ENCODE data around the gene RSRP1.
"Not testable (repeated sequence)": the region's sequence is repeated elsewhere in the genome, so short reads cannot be mapped to it uniquely, and the experiment has no call there.

The RSRP1 gene

DNA sequence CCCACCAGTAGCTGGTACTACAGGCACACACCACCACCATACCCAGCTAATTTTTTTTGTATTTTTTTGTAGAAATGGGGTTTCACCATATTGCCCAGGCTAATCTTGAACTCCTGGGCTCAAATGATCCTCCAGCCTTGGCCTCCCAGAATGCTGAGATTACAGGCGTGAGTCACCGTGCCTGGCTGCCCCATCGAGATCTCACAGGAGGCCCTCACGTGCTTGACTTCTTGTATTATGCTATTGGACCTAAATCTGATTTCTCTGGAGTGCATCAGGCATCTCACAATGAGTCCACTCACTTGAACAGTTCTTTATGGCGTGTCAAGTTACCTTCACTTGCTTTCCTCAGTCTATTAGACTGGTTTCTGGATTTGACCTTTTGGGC, 9.3 kb upstream of the RSRP1 start:
- DNase-seq, result no peak

DNA sequence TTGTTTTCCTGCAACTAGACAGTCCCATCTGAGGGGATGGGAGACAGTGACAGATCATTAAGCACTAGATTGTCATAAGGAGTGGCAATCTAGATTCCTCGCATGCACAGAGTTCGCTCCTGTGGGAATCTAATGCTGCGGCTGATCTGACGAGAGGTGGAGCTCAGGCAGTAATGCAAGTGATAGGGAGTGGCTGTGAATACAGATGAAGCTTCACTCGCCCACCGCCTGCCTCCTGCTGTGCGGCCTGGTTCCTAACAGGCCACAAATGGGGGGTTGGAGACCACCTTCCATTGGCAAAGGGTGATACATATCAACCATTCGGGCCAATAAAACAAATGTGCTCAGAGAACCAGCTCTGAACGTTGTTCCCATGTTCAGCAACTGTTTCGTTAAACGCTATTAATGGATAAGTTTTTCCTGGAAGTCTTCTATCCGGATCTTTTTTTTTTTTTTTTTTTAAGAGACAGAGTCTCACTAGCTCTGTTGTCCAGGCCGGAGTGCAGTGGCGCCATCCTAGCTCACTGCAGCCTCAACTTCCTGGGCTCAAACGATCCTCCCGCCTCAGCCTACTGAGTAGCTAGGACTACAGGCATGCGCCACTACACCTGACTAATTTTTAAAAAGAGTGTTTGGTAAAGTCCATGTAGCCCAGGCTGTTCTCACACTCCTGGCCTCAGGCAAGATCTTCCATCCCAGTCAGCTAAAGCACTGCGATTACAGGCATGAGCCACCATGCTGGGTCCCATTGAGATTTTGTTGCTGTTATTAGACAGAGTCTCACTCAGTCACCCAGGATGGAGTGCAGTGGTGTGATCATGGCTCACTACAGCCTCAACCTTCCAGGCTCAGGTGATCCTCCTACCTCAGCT, 8.7 kb upstream of the RSRP1 start:
- no peak for DNase-seq

DNA sequence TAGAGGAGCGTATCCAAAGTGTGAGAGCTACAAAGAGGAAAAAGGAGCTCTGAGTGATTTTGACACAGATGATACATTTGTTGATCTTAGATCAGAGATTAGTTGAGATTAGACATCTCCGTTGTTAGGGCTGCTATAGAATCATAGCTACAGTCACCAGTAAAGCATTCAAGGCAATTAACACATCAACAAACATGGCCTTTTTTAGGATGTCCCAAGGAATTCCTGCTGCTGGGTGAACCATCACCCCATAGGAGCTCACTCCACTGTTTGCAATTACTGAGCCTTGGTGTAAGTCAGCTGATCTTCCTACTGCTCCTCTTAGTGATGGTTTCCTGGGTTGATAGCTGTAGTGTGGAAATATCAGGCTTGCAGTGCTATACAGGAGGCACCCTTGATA, 6.7 kb upstream of the RSRP1 start:
- DNase-seq, result no peak

DNA sequence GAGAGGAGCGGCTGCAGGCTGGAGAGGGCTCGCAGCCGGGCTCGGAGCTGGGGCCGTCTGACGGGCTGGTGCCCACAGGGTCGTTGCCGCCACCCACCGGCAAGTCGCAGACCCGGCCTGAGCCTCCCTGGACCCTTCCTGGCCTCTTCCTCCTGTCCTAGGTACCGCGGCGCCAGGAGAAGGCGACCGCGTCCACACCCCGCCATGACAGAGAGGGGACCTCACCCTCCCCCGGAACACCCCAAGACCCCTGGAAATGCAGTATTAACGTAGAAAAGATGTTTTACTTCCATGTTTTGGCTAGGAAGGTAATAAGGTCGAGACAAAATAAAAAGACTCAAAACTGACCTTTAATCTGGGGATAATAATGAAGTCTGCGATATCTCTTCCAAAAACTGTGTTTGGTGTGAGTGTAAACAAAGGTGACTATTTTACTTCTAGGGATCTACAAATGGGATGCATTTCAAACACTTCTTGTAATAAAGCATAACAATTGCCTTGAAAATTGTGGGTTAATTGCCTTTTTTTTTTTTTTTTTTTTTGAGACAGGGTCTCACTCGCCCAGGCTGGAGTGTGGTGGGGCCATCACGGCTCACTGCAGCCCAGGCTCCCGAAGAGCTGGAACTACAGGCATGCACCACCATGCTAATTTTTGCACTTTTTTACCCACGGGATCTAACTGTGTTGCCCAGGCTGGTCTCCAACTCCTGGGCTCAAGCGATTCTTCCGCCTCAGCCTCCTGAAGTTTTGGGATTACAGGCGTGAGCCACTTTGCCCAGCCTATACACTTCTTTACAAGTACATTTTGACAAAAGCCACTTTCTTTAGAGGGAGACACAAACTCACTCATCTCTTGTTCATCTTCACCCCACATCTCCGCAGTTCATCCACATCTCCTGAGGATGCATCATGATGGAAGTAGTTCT, 838 bp upstream of the RSRP1 start:
- peak; percentile 51 for DNase-seq

DNA sequence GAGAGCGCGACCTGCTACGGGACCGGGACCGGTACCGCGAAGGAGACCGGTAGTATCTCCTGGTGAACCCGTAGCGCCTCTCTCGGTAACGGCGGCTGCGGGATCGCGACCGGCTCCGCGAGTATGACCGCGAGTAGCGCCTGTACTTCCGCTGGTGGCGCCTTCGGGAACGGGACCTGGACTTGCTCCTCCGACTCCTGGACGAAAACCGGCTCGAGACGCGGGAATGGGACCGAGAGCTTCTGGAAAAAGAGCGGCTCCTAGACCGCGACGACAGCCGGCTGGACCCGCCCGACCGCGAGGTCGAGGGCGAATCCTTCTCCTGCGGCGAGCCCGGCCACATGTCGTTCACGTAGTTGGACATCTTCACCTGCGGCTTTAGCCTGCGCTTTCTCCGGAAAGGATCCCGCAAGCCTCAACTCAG, 642 bp downstream of the RSRP1 start:
- DNase-seq, result no peak

DNA sequence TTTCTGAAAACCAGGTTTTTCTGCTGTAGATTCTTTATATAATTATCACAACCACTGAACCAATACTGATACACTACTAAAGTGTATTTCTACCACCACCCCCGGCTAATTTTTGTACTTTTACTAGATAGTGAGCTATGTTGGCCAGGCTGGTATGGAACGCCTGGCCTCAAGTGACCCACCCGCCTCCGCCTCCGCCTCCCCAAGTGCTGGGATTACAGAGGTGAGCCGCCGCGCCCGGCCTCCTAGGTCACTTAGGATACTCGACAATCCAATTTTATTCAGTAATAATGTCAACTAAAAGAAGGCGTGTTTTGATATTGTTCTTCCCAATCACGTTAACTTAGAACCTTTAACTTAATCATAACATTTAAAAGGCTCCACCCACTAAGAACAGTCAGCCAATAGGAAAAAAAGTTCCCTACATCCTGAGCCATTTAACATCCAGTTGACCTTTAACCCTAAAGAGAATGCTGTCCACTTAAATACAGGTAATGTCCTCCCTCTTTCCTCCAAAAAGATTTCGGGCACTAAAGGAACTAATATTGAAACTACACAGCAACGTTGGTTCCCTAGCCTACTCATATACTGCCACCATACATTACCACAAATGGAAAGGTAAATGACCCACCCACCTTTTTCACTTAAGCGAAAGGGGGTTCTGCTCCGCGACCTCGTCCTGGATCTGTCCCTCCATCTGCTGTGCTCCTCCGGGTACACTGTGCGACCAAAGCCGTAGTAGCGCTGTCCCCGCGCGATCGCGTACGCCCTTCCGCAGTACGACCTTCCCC, 1.2 kb downstream of the RSRP1 start:
- no peak for DNase-seq

DNA sequence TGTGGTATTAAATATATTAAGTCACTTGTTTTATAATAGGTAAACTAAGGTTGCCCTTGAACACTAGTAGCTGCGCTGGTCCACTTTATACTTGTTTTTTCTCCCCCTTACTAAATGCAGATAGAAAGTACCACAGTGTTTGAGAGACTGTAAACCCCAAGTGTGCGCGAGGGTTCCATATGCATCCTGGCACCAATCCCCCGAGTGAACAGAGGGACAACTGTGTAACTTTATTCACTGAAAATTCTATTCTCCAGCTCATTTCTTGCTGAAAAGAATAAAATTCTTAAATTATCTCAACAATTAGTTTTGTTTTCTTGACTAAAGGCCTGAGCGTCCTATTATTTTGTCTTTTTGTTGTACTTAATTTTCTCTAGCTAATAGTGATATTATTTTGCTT, 1.9 kb downstream of the RSRP1 start:
- DNase-seq, result no peak

DNA sequence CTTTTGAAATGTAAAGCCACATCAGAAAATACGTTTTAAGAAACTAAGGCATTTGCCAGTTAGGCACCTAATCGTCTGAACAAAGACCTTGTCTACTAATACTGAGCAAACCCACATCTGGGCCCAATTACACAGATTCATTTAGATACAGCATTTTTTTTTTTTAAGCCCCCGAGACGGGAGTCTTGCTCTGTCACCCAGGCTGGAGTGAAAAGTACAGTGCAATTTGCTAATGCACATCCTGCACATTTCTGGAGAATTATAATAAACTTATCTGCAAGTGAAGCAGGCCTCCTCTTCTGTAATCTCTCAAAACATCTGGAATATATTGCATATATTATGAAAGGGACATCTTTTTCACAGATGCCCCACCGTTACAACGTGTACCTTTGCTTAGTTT, 3.3 kb downstream of the RSRP1 start:
- DNase-seq, result no peak

DNA sequence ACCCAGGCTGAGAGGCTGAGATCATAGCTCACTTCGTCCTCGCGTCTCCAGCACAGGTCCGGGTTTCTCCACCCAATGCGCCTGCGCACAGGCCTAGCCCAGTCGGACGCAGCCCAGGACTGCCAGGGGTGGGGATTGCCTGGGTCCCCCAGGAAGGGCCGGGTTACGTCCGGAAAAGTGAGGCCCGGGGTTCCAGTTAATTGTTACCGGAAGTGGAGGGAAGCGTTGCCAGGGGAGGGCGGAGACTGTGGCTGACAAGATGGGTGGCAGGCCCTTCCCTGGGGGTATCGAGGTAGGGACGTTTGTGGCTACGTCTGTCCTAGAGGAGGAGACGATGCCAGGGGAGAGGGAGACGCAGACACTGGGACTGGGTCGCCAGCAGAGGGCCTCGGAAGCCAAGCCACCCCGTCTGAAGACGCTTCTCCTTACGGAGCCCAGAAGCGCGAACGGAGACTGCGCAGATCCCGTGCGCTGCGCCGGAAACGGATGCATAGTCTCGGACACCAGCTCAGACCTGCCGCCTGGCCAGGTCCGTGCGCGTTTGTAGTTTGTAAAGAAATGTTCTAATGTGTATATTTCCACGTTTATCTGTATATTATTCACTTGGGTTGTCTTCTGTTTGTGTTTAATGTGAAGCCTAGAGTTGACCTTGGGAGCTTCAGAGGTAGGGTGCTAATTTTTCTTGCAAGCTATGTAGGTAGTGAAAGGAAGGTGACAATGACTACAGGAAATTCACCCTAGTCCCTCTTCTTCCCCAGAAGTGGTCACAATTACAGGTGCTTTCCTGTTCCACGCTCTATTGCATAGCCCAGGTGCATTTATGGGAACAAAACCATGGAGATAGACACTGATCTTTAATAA, 7.3 kb downstream of the RSRP1 start:
- peak; percentile 95 for DNase-seq

DNA sequence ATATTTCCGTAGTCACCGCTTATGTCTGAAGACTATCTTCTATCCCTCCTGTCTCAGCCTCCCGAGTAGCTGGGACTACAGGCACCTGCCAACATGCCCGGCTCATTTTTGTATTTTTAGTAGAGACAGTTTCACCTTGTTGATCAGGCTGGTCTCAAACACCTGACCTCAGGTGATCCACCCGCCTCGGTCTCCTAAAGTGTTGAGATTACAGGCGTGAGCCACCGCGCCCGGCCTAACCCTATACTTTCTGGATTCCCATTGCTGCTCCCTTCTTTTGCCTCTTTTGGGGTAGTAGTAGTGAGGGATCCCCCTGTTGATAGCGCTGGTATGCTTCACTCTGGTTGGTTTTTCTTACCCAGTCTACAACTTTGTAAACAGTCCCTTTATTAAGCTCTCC, 9.2 kb downstream of the RSRP1 start:
- DNase-seq, result no peak

DNA sequence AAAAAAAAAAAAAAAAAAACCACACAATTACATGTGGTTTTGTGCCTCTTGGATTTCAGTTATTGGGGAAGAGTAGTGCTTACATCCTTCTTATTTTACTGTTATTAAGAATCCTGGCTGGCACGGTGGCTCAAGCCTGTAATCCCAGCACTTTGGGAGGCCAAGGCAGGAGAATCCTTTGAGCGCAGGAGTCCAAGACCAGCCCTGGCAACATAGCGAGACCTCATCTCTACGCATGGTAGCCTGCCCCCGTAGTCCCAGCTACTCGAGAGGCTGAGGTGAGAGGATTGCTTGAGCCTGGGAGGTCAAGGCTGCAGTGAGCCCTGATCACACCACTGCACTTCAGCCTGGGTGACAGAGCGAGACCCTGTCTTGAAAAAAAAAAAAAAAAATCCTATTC, 11.0 kb downstream of the RSRP1 start:
- DNase-seq, result not testable (repeated sequence)

DNA sequence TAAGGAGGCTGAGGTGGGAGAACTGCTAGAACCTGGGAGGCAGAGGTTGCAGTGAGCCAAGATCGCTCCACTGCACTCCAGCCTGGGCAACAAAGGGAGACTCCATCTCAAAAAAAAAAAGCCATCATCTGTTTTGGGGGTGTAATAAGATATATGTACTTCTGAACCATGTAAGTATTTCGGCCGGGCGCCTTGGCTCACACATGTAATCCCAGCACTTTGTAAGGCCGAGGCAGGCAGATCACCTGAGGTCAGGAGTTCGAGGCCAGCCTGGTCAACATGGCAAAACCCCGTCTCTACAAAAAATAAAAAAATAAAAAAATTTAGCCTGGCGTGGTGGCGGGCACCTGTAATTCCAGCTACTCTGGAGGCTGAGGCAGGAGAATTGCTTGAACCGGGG, 11.8 kb downstream of the RSRP1 start:
- not testable (repeated sequence) for DNase-seq

DNA sequence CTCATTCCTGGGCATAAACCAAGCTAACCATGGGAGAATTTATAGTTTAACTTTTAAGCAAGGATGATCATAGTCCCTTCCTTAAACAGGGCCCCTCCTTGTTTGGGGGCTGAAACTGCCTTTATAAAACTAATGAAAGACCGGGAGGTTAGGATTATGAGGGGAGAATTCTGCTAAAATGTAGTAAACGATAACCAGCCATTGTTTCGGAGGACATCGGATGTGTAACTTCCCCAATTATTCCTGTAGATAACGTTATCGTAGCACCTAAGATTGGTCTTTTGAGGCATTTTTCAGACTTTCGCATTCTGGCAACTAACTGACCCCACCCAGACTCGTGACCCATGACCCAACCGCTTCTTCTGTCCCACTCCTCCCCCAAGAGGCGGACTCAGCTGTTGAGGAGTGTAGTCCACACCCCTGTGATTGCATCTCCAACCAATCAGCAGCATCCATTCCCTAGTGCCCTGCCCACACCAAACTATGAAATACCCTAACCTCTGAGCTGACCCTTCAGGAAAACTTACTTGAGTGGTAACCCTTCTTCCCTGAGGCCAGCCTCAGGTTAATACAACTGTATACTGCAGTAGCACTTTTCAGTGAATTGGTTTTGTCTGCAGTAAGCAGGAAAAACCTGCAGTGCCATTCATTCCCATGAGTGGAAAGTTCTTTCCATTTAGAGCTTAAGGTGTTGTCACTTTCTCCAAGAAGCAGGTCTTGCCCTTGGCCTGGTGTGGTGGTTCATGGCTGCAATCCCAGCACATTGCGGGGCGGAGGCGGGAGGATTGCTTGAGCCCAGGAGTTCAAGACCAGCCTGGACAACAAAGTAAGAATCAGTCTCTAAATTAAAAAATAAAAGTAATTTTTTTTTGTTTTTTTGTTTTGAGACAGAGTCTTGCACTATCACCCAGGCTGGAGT, 14.1 kb downstream of the RSRP1 start:
- peak; percentile 28 for DNase-seq

DNA sequence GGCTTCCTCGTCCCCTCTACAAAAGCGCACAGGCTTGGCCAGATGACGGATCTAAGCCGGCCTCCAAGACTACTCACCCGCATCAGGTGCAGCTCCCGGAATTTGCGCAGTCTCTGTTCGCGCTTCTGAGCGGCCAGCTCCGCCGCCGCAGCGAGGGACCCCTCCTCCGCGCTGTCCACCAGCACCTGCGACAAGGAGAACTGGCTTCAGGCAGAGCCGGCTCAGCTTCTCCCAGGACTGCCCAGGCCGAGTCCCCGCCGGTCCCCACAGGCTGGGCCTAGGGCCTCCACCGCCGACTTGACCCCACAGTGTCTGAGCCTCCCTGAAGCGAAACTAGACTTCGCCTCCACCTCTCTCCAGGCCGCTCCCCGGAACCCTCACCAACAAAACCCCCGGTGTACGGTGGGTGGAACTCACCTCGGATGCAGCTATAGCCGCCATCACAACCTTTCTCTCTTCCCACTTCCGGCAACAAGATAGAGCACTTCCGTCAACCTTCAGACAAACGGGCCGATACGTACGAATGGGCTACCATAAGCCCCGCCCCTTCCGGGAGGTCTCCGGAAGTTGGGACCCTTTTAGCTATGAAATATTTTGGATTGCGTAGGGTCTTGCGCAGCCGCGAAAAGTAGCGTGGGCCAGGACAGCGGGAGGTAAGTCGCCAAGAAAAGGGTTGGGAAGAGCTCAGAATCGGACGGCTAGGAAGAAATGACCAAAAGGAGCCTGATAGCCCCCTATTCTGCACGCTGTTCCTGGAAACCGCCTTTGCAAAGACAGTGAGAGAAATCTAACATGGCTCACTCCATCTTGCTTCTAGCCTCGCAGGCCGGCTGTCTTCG, 15.0 kb downstream of the RSRP1 start, which contains the start of gene SYF2:
SYF2 (minus strand) TSS at position 476 of the 839 bp plus-strand sequence; CDS start at position 441, 35 bp downstream.
- peak; percentile 92 for DNase-seq

DNA sequence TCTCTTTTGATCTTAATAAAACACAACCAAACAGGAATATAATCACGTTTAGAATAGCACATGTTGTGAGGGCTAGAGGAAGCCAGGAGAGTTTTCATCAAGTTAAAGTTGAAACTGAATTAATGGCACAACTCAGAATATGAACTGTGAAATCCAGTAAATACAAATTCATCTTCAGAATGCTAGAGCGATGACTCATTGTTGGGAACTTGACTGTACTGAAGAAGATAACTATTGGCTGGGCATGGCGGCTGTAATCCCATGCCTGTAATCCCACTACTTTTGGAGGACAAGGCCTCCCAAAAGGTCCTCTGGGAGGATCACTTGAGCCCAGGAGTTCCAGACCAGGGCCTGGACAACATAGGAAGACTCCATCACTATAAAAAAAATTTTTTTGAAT, 23.8 kb downstream of the RSRP1 start:
- no peak for DNase-seq

DNA sequence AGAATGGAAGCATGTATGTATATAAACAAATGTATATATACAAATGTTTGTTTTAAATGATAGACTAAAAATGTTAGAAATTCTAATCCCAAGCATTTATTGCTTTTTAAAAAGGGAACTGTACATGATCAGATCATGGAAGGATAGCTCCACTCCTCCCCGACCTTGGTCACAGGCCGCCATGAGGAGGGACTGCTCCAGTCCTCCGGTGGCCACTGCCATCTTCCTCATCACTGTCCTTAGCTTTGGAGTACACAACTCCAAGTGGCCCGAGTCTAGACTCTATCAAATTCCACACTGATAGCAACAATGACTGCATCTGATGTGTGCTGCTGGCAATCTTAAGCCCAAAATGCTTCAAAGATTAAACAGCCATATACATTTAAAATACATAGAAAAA, 24.6 kb downstream of the RSRP1 start:
- no peak for DNase-seq

DNA sequence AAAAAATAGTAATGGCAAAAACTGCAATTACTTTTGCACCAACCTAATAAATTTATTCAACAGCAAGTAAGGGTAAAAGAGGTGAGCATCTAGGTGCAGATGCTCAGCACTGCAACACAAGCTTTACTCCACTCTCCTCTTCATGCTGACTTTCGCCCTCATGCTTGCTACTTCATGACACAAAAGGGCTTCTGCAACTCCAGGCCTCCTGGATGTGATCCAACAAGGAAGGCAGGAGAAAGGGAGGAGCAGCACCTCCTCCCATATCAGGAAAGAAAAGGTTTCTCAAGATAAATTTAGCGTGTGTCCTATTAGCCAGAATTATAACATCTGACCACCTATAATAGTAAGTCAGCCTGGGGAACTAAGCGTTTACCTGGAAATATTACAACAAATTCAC, 26.6 kb downstream of the RSRP1 start:
- DNase-seq, result no peak

DNA sequence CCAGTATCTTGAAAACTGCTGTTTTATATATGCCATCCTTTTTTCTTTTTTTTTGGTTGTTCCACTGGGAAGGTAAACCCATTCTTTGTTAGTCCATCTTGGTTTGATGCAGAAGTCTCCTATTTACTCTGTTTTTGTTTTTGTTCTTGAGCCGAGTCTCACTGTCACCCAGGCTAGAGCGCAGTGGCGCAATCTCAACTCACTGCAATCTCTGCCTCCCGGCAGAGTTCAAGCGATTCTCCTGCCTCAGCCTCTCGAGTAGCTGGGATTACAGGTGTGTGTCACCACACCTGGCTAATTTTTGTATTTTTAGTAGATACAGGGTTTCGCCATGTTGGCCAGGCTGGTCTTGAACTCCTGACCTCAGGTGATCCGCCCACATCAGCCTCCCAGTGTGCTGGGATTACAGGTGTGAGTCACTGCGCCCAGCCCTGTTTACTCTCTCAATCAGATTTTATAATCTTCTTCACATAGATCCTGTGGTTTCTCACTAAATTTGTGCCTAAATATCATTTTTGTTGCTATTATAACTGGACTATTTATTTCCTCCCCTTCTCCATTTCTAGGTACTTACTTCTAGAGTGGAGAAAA, 27.5 kb downstream of the RSRP1 start:
- no peak for DNase-seq

DNA sequence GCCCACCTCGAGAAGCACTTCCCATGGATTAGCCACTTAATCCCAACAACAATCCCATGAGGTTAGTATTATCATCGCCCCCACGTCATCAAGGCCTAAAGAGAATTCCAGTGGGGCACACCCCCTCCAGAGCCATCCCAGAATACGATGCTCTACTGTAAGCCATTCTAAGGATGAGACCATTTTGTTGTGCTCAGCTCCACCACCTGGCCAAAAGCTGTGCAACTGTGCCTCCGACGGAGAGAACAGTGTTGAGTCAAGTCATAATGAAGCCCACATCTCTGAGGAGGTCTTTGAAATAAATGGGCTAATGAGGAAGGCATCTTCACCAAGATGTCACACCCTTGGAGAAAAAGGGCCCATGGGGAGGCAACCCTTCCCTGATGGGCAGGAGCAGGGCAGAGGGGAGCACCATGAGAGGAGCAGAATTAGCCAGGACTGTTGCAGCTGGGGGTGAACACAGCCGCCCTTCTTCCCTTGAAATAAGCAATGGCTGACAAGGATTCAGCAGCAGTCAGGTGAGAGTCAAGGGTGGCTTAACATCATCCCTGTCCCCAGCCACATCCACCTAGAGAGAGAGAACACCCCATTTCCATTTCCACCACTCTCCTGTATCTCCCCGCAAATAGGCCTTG, 29.5 kb downstream of the RSRP1 start:
- no peak for DNase-seq

Data from NCI-H2171 (cell line).